Activated CD8-positive, alpha-beta memory T cell treated with anti-CD3 and anti-CD28 coated beads, Interleukin-2, amount 50 U/mL, for 4 hours (primary cell): Measurements from ENCODE around the gene SRD5A1.

ENCODE experiments used
- DNase-seq: peaks from one replicate; pipeline ENCODE4 v3.0.0-alpha.2; 2020

Gene SRD5A1, protein sequence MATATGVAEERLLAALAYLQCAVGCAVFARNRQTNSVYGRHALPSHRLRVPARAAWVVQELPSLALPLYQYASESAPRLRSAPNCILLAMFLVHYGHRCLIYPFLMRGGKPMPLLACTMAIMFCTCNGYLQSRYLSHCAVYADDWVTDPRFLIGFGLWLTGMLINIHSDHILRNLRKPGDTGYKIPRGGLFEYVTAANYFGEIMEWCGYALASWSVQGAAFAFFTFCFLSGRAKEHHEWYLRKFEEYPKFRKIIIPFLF

DNA sequence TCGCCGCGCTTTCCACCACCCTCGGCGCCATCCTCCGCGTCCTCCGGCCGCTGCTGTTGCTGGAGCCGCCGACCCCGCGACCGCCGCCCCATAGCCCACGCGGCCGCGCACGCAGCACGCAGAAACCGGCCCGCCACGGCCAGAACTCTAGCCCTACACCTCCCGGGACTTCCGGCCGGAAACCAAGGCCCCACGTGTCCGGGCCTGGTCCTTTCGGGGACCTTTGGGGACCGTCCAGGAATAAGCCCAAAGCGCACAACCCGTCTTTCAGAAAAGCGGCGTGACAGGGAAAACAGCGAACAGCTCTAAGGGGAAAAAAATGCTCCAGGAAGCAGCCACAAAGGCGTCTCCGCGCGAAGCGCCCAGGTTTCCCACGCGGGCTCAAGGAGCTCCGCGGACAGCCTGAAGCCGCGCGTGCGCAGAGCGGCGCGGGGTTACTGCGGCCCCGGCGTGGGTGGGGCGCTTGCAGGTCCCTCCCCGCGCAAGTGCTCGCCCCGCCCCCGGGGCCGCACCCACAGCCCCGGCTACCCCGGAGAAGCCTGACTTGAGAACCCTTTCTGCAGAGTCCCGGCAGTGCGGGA lies at the start of gene SRD5A1, which contains the start of gene NSUN2:
TSS of gene SRD5A1 (plus strand) at position 553 of the 581 bp plus-strand sequence. CDS start 137 bp downstream, outside the sequence.
TSS of gene NSUN2 (minus strand) at position 157 of the 581 bp plus-strand sequence. CDS start at position 92, 65 bp downstream.
- peak; percentile 94 for DNase-seq

DNA sequence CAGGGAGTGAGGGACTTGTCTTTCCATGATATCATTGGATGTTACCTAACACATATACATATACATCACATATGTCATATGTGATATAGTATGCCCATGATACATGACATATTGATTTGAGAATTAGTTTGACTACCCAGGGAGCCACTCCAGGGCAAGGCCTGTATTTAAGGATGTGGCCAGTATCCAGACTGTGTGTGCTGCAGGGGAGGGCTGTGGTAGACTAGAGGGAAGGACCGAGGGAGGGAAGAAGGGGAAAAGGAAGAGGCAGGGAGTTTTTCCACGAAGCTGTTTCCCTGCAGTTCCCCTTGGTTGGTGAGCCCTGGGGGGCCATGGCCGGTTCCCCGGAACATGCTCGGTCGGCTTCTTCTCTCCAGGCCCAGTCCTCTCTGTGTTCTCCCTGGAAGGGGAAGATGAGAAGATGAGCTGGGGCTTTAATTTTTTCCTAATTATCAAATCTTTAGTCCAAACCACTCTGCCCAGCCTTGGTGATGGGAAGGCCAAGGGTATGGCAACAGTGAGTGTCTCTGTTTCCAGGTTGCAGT lies 49.1 kb upstream of the SRD5A1 start:
- DNase-seq: no peak

DNA sequence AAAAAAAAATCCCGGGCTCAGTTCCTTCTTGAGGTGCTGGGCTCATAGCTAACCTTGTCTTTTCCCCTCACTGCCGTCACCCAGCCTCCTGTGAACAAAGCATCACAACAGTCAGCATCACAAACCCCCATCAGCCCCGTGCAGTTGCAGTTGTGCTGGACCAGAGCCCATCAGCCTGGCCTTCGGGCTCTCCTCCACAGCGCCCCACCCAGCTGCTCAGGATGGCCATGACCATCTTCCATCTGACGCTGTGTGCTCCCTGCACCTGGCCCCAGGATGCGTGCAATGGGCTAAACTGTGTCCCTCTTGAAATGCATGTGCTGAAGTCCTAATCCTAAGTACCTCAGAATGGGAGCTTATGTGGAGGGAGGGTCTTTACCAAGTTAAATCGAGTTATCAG lies 48.5 kb upstream of the SRD5A1 start:
- DNase-seq: no peak

DNA sequence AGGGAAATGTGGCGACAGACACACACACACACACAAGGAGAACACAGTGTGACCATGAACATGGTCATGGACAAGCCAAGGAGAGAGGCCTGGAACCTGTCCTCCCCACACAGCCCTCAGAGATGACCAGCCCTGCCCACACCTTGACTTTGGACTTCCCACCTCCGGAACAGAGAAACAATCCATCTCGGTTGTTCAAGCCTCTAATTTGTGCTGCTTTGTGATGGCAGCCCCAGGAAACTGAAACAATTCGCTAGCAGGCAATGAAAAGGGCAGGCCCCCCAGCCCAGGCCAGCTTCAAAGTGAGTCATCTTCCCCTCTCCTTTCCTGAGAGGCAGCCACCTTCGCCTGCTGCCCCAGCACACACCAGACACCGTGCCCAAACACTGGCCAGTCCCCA lies 48.1 kb upstream of the SRD5A1 start:
- DNase-seq: no peak

DNA sequence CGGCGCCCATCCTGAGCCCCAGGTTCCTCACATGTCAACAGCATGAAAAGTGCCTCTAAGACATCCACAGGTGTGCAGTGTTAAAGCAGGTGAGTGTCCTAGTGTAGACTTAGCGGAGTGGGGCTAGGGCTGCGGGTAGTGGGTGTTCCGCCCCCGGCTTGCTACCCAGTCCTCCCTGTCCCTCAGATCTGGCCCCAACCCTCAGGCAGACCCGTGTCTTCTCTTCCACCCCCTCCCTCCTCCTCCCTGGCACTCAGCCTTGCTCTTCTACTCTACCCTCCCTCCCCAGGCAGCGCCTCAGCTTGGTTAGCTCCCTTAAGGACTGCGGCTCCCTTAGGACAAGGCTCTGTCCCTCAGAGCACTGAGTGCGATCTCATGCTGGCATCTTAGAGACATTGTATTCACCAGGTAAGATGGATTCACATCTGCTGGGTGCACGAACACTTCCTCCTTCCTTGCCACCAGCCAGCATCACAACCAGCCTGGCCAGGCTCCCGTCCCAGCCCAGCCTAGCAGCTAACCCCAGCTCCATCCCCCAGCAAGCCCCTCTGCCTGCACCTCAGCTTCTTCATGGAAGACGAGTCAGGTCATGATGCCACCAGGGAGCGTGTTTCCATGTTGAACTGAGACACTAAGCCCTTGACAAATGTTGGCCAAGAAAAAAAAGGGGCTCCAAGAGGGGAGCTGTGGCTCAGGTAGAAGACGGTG lies 47.1 kb upstream of the SRD5A1 start:
- no peak for DNase-seq

DNA sequence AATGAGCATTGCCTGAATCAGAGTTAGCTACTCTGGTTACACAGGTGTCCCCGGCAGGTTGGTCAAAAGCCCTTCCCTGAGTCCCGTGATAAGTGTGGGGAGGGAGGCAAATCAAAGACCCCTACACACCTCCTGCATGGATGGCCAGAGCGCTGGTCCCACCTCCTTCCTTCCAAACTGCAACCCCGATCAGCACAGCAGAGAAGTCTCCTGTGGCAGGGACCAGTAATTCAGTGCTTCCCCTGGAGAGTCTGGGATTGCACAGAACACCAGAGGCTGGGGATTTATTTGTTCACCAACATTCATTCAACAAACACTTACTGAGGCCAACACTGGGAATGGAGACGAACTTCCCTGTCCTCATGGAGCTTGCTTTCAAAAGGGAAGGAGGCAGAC lies 46.6 kb upstream of the SRD5A1 start:
- DNase-seq: no peak

DNA sequence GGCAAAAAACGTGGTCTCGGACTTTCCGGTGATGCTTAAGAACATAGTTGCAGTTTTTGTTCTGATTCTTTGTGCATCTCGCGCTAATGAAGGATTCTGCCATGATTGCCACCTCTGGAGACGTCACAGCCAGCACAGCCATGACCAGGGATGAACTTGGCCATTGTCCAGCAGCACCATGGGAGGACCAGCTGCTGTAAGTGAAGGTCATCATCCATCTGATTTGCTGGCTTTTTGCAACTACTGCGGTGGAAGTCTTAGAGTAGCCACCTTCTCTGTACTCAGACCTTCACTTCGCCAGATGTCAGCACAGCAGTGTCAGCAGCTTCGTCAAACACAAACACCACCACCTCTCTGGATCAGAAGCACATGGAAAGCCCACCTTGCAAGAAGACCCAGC lies 46.1 kb upstream of the SRD5A1 start:
- no peak for DNase-seq

DNA sequence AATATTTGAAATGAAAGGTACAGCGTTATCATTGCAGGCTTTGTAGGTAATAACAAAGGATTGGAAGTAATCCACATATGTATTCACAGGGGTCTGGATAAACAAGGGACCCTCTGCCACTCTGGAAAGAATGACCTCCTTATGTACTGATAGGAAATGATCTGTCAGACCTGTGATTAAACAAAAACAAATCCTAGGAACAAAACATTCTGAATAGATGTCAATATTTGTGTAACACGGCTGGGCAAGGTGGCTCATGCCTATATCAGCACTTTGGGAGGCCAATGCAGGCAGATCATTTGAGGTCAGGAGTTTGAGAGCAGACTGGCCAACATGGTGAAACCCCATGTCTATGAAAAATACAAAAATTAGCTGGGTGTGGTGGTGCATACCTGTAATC lies 42.7 kb upstream of the SRD5A1 start:
- DNase-seq: no peak

DNA sequence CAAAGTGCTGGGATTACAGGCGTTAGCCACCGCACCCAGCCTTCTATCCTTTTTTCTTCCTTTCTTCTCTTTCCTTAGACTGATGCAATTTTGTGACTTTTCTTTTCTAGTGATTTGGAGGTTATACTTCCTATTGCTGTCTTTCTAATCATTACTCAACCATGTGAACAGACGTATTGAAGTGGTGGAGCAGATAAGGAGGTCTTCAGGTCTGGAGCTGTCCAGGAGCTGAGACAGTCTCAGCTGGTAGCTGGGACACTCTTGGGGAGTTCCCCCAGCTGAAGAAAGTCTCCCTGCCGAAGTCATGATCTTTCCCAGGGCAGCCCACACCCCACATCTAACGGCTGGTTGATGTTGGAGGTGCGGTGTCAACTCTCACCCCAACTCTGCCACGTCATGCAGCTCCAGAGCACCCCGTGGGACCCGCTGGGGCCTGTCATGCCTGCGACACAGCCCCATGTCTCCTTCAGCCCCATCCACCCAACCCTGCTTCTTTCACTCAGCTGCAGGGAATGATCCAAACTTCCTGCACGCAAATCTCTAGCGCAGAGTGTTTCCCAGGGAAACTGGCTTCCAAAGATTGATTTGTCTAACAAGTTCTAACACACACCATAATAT lies 41.5 kb upstream of the SRD5A1 start:
- DNase-seq: no peak

DNA sequence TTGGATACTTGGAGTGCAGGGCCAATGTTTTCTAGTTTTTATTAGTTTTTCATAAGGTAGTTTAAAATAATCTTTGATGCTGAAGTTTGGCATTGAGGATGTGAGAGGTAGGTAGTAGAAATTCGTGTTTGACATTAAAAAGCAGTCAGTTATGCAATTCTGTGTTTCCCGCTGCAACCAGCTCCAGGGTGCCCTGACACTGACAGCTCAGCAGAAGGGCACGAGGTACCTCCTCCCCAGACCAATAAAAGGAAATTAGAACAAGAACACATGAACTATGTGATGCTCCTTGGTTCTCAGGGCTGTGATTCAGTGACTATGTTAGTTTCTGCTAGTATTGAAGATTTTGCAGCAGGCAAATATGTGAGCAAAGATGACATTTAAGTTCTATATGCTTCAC lies 40.6 kb upstream of the SRD5A1 start:
- no peak for DNase-seq

DNA sequence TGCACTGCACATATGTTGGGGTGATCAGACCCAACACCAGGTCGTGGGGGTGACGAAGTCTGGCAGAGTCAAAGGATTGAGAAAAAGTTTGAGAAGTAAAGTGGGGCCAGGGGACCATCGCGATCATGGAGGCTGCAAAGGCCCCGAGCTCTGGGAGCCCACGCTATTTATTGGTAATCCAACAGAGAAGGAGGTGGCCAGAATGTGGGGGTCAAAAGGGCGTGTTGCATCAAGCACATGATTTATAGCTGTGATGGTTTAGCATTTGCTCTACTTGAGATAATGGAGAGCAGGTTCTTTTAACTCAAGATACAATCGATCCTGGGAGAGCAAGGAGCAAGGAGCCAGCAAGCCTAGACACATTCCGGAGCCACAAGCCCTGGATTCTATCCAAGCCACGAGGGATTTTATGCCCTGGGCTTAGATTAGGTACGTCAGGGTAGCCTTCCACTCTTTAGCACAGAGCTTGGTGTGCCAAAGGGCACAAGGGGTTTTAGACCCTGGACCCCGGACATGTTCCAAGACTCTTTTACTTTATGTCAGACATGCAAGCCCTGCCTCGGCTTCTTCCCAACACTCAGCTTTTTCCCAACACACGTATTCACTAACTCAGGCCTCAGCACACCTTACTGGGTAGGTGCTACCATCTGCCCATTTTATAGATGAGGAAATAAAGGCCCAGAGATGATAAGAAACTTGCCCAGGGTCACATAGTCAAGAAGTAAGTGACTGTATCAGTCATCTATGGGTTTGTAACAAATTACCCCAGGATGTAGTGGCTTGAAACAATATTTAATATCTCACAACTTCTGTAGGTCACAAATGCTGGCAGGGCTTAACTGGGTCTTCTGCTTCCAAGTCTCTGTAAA lies 39.9 kb upstream of the SRD5A1 start:
- DNase-seq: no peak

DNA sequence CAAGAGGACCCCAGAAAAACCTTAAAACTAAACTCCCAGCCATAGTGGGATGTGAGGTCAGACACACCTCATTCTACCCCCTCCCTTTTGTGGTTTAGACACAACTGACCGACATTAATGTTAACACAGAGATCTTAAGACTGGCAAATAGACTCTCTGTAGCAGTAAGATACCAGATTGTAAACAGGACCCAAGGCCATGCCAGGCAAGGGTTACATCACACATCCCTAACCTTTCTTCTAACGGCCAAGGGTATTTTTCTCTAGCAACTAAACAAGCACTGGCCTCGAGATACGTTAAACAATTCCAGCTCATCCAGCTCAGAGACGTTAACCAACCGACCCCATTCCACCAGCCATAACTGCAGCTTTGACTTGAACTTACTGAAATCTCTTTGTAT lies 39.2 kb upstream of the SRD5A1 start:
- no peak for DNase-seq

DNA sequence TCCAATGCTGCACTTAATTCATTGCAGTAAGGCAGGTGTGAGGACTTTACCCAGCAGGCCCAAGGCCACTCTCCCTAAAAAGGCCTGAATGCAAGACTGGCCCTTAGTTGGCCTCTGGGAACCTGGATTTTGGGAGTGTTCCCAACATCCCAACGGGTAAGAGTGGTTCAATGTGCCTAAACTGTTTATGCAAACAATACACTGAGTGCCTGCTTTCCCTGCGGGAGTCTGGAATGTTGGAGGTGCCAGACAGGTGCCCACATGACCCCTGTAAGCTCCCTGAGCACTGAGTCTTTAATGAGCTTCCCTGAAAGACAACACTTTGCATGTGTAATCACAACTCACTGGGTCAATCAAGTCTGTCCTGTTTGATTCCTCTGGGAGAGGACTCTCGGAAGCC lies 37.8 kb upstream of the SRD5A1 start:
- DNase-seq: no peak

DNA sequence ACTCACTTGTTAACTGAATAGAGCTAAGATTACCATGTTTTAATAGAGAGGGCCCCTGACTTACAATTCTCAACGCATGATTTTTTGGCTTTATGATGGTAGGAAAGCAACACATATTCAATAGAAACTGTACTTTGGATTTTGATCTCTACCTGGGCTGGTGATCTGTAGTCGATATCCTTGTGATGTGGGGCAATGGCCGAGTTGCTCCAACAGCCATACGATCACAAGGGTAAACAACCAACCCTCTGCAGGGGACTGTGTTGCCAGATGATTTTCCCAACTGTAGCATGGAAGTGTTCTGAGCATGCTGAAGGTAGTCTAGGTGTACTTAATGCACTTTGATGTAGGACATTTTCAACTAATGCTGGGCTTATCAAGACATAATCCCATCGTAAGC lies 36.9 kb upstream of the SRD5A1 start:
- DNase-seq: no peak

DNA sequence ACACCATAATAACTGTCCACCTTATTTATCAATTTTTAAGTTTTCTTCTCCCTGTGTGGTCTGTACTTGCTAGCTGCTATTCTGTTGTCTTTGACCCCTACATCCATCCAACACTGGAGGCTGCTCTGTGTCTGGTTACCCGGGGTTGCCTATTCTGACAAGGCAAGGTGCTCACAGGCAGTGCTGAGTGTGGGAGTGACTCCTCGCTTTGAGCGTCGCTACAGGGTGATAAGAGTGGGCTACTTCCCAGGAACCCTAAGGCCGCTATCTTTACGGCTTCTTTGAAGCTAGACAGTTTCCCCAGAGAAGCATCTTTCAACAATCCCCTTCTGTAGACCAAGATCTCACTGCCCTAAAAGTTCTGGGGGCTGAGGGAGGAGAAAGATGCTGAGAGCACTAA lies 35.7 kb upstream of the SRD5A1 start:
- no peak for DNase-seq

DNA sequence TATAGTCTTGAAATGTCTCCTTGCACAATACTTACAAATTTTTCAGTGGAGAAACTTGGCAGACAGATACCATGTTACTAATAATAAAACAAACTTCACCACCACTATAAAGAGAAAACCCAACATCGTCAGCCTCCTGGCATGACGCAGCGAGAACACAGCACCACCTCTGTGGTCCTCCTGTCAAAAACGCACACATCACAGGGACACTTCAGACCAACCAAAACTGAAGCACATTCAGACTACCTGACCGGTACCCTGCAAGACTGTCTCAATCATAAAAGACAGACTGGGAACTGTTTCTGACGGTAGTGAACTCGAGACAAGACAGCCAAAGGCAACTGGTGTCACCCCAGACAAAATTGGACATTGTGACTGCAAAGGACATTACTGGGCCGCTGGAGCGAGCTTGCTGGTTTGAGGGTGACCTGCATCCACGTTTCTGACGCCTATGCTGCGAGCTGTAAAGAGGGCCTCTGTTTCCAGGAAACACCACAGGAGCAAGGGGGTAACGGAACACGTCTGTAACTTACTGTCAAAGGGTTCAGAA lies 34.8 kb upstream of the SRD5A1 start:
- DNase-seq: no peak

DNA sequence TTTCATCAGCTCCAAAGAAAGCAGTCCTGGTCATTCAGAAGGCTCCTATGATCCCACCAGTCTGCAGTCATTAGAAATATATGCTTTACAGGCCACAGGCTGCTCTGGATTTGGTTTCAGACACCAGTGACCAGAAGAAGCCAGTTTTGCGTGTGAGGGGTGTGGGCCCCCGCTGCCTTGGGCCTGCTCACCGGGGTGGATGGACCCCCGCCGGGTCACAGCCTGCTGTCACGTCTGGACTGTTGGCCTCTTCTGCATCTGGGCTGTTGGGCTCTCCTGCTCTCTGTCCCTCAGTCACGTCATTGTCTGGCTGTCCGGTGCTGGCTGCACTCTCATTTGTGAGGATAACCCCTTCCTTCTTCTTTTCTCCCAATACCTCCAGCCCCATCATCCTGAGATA lies 33.5 kb upstream of the SRD5A1 start:
- no peak for DNase-seq

DNA sequence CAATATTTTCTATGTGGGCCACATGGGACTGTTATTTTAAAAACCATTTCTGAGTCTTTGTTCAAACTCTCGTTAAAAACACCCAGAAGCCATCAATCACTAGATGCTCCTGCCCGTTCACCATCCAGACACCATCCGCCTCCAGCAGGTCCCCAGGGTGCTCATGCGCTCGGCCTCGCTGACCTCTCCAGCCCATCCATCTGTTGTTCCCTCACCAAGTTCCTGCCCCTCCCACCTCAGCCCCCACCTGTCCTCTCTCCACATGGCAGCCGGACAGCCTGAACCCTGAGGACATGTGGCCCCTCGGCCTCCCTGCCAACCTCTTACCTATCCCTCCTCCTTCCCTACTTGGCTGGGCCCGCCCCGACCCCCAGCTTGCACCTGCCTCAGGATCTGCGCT lies 32.0 kb upstream of the SRD5A1 start:
- DNase-seq: no peak

DNA sequence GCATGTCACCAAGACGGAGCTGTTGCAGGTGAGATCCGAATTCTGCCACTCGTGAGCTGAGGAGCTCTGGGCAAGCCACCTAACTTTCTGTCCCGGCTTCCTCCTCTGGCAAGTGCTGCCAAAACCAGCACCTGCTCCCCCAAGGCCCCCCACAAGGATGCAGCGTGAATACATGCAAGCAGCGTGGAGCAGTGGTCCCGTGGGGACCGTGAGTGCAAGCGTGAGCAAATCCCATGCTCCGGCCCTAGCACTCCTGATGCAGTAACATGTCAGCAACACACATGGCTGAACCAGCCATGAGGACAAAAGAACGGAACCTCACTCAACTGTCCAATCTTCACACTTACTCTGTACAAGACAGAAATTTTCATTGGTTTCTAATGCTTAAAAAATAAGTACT lies 31.4 kb upstream of the SRD5A1 start:
- DNase-seq: no peak

DNA sequence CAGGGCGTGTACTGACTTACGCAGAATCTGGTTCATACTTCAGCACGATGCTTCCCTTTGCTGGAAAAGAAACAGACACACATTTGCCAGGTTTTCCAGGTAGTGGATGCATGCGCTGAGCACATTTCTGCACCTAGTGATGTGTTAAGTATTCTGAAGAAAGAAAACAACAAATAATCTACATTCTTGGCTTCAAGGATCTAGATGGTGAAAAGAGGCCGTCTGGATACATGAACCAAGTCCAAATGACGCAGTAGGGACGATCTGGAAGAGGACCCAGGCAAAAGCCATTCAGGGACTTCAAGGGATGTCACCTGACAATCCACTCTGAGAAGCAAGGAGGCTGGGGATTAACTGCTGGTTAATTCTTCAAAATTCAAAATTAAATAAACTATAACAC lies 30.8 kb upstream of the SRD5A1 start:
- DNase-seq: no peak

DNA sequence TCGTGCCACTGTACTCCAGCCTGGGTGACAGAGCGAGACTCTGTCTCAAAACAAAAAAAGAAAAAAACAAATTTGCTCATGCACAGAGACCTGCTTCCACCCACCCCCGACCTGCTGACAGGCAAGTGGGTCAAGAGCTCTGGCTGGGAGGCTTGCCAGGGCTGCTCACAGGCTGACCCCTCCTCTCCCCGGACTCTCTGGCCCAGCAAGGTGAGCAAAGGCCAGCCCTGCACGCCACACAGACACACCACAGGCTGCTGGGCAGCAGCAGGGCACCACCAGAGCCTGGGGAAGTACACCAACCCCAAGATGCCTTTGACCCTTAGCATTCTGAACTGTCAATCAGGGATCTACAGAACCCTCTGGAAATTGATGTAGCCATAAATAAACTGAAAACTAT lies 29.6 kb upstream of the SRD5A1 start:
- DNase-seq: no peak

DNA sequence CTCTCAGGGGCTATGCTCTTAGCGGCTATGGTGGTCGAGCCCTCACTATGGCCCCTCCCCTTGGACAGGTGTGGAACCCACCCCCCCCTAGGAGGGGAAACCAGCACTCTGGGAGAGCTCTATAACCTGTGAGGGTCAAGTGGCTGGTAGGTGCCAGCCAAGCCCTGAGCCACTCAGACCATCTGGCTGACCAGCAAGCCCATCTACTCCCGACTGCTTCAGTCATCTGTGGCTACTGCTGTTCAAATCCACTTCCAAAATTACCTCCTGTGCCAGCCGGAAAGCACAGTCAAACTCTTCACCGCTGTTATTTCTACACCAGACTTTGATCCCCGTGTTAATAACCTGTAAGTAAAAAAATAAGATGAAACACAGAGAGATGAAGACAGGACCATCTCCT lies 28.9 kb upstream of the SRD5A1 start:
- no peak for DNase-seq
